HG03469 (cell line): ENCODE measurements around the gene ADAM12.
"Not testable (repeated sequence)": the region's sequence is repeated elsewhere in the genome, so short reads cannot be mapped to it uniquely, and the experiment has no call there.

Experiments used
- ATAC-seq: cut with Tn5 transposase; IDR thresholded peaks from one replicate; pipeline ENCODE4 v1.9.1; 2021; ENCODE audit warnings: mild to moderate bottlenecking, moderate library complexity, moderate number of reproducible peaks; ENCODE audit not compliant: unreplicated experiment

Gene ADAM12

GRCh38 chr10:126001576-126001975, 386.7 kb downstream of the ADAM12 start:
- ATAC-seq = no peak

- no peak for ATAC-seq
These were observed 388.6 kb downstream of the ADAM12 start for GRCh38 chr10:125999694-126000093.

GRCh38 chr10:125997586-125997985, 390.7 kb downstream of the ADAM12 start:
- ATAC-seq = no peak

- no peak for ATAC-seq
These were observed 392.5 kb downstream of the ADAM12 start for GRCh38 chr10:125995726-125996304.

- no peak for ATAC-seq
These were observed 393.7 kb downstream of the ADAM12 start for GRCh38 chr10:125994601-125995000.

GRCh38 chr10:125992254-125992653, 396.0 kb downstream of the ADAM12 start:
- ATAC-seq = no peak

- ATAC-seq = no peak
These were observed 396.9 kb downstream of the ADAM12 start for GRCh38 chr10:125991392-125991791.

- ATAC-seq = no peak
These were observed 397.3 kb downstream of the ADAM12 start for GRCh38 chr10:125990974-125991373.

- no peak for ATAC-seq
These were observed 398.5 kb downstream of the ADAM12 start for GRCh38 chr10:125989791-125990190.

- no peak for ATAC-seq
These were observed 402.6 kb downstream of the ADAM12 start for GRCh38 chr10:125985557-125986240.

- no peak for ATAC-seq
These were observed 403.3 kb downstream of the ADAM12 start for GRCh38 chr10:125984865-125985495.

GRCh38 chr10:125984346-125984745, 403.9 kb downstream of the ADAM12 start:
- no peak for ATAC-seq

GRCh38 chr10:125983656-125984055, 404.6 kb downstream of the ADAM12 start:
- ATAC-seq = no peak

- ATAC-seq = no peak
These were observed 405.1 kb downstream of the ADAM12 start for GRCh38 chr10:125983161-125983560.

- peak; percentile 78 for ATAC-seq
These were observed 405.9 kb downstream of the ADAM12 start for GRCh38 chr10:125982260-125982948.

- no peak for ATAC-seq
These were observed 407.7 kb downstream of the ADAM12 start for GRCh38 chr10:125980521-125981035.

- ATAC-seq = no peak
These were observed 408.3 kb downstream of the ADAM12 start for GRCh38 chr10:125979976-125980375.

GRCh38 chr10:125976960-125977605, 411.2 kb downstream of the ADAM12 start:
- ATAC-seq = no peak

GRCh38 chr10:125970077-125970630, 418.1 kb downstream of the ADAM12 start:
- not testable (repeated sequence) for ATAC-seq

- no peak for ATAC-seq
These were observed 420.7 kb downstream of the ADAM12 start for GRCh38 chr10:125967533-125967932.

- no peak for ATAC-seq
These were observed 423.7 kb downstream of the ADAM12 start for GRCh38 chr10:125964558-125964957.
